NOMO-1 treated with DMSO at 0.1 percent for 48 hours (cell line): Measurements from ENCODE around the gene ANTXR2.
"Not testable (repeated sequence)": the region's sequence is repeated elsewhere in the genome, so short reads cannot be mapped to it uniquely, and the experiment has no call there.

Experiments
- DNase-seq: peaks from one replicate; lab custom pipeline; 2025; ENCODE audit not compliant: unreplicated experiment; lab: John Stamatoyannopoulos, UW

Gene ANTXR2

GRCh38 chr4:80072744-80073472, at the start of gene ANTXR2:
ANTXR2 (minus strand) TSS chr4:80073229; CDS start chr4:80072560, 669 bp downstream.
- peak; percentile 90 for DNase-seq

DNA sequence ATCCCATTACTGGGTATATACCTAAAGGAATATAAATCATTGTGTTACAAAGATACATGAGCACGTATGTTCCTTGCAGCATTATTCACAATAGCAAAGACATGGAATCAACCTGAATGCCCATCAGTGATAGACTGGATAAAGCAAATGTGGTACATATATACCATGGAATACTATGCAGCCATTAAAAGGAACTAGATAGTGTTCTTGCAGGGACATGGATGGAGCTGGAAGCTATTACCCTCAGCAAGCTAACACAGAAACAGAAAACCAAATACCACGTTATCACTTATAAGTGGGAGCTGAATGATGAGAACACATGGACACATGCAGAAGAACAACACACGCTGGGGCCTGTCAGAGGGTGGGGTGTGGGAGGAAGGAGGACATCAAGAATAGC, 48.8 kb upstream of the ANTXR2 start:
- not testable (repeated sequence) for DNase-seq

DNA sequence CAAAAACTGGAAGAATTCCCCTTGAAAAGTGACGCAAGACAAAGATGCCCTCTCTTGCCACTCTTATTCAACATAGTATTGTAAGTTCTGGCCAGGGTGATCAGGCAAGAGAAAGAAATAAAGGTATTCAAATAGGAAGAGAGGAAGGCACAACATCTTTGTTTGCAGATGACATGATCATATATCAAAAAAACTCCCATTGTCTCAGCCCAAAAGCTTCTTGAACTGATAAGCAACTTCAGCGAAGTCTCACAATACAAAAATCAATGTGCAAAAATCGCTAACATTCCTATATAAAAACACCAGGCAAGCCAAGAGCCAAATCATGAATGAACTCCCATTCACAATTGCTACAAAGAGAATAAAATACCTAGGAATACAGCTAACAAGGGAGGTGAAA, 46.6 kb upstream of the ANTXR2 start:
- DNase-seq, result not testable (repeated sequence)

GRCh38 chr4:80116516-80116915, 43.5 kb upstream of the ANTXR2 start:
- no peak for DNase-seq

GRCh38 chr4:80115368-80116181, 42.5 kb upstream of the ANTXR2 start:
- no peak for DNase-seq

DNA sequence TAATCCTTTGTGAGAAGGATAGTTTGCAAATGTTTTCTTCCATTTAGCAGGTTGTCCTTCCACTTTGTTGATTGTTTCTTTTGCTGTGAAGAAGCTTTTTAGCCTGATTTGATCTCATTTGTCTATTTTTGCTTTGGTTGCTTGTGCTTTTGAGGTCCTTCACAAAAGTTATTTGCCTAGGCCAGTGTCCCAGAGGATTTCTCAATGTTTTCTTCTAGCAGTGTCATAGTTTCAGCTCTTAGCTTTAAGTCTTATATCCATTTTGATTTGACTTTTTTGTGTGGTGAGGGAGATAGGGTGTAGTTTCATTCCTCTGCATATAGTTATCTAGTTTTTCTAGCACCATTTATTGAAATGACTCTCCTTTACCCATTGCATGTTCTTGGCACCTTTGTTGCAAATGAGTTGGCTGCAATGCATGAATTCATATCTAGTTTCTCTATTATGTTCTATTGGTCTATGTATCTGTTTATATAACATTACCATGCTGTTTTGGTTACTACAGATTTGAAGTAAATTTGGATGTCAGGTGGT, 41.8 kb upstream of the ANTXR2 start:
- no peak for DNase-seq

DNA sequence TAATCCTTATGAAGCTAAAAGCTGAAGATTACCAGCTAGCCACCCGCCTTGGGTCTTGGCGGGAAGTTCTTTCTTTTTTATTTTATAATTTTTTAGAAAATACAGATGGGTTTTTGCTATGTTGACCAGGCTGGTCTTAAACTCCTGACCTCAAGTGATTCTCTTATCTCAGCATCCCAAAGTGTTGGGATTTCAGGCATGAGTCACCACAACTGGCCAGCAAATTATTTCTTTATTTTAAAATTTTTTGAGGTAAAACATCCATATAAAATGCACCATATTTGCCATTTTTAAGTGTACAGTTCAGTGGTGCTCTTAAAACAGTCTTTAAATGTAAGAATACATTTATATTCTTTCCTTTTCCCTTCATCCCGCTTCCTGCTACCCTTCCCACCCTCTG, 40.6 kb upstream of the ANTXR2 start:
- DNase-seq, result no peak

DNA sequence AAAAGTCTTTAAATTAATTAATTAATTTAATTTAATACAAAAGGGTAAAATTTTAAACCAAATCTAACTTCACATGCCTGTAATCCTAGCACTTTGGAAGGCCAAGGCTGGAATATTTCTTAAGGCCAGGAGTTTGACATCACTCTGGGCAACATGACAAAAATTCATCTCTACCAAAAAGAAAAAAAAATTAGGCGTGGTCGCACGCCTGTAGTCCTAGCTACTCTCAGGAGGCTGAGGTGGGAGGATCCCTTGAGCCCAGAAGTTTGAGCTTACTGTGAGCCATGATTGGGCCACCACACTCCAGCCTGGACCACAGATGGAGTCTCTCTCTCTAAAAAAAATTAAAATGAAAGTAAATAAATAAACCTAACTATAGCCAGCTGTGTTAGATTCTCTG, 39.2 kb upstream of the ANTXR2 start:
- DNase-seq, result no peak

DNA sequence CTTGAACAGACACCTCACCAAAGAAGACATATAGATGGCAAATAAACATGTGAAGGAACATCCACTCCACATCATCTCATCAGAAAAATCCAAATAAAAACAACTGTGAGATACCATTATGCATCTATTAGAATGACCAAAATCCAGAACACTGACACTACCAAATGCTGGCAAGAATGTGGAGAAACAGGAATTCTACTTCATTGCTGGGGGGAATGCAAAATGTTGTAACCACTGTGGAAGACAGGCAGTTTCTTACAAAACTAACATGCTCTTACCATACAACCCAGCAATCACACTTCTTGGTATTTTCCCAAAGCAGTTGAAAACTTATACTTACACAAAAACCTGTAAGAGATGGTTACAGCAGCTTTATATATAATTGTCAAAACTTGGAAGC, 38.2 kb upstream of the ANTXR2 start:
- no peak for DNase-seq

DNA sequence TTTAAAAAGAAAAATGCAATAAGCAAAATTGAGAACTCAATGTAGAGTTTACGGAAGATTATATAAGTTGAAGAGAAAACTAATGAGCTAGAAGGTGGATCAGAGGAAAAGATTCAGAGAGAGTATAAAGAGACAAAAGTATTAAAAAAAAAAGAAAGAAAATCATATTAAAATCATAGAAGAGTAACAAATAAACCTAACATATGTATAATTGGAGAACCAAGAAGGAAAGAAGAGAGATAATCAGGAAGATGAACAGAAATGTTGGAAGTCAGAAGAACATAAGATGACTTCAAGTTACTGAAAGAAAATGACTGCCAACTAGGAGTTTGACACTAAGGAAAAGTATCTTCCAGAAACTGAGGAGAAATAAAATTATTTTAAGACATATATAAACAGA, 34.3 kb upstream of the ANTXR2 start:
- peak; percentile 12 for DNase-seq

GRCh38 chr4:80104927-80105326, 31.9 kb upstream of the ANTXR2 start:
- DNase-seq, result no peak

- DNase-seq, result peak; percentile 62
These were observed 30.6 kb upstream of the ANTXR2 start for GRCh38 chr4:80103629-80104028.

DNA sequence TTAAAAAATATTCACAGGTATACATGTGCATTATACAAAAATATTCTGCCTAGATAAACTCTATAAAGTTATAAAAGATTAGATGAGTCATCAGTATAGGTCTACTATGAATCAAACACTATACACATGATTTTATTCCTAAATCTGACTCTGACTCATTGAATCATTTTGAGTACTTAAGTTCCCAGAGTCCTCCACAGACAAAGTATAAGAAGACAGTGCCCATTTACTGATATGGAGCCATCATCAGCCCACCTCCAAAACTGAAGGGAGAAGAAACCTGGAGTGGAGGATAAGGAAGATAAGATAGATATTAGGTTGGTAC, 28.7 kb upstream of the ANTXR2 start:
- DNase-seq, result no peak

DNA sequence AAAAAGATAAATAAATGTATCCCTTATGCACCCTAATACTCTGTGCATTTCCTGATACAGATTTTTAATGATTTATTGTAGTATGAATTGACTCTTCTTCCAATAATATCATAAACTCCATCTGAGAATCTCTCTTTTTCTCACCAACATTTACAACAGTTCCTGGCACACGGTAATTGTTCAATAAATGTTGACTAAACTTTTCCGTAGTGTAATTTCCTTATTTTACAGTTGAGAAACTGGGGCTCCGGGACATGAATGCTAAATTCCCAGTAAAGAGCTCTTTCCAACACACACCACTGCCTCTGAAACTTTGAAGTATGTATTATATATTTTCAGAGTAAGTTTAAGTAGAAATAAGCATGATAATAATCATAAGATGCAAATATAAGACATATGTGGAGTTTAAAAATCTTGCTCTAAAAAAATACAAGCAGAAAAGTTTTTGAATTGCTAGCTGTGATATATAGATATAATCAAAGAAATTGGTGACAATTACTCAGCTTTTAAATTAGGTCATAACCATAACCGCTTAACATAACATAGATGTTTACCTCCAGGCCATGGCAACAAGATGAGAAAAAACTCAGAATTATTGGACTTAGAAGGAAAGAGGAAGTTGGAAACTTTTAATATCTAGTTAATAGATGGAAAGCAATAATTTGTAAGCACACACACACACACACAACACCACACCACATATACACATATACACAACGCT, 28.2 kb upstream of the ANTXR2 start:
- peak; percentile 32 for DNase-seq

DNA sequence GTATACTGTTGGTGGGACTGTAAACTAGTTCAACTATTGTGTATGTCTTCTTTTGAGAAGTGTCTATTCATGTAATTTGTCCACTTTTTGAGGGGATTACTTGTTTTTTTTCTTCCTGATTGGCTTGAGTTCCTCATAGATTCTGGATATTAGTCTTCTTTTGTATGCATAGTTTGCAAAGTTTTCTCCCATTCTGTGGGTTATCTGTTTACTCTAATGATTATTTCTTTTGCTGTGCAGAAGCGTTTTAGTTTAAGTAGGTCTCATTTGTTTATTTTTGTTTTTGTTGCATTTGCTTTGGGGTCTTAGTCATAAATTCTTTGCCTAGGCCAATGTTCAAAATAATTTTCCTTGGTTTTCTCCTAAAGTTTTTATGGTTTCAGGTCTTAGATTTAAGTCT, 26.6 kb upstream of the ANTXR2 start:
- DNase-seq, result no peak

DNA sequence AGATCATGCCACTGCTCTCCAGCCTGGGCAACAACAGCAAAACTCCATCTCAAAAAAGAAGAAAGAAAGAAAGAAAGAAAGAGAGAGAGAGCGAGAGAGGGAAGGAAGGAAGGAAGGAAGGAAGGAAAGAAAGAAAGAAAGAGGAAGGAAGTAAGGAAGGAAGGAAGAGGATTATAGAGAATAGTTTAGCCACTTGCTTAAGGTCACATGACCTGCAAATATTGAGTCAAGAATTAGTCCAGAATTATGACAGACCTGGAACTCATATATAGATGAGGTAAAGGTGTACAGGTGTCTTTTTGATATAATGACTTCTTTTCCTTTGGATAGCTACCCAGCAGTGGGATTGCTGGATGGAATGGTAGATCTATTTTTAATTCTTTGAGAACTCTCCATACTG, 25.6 kb upstream of the ANTXR2 start:
- DNase-seq, result no peak

DNA sequence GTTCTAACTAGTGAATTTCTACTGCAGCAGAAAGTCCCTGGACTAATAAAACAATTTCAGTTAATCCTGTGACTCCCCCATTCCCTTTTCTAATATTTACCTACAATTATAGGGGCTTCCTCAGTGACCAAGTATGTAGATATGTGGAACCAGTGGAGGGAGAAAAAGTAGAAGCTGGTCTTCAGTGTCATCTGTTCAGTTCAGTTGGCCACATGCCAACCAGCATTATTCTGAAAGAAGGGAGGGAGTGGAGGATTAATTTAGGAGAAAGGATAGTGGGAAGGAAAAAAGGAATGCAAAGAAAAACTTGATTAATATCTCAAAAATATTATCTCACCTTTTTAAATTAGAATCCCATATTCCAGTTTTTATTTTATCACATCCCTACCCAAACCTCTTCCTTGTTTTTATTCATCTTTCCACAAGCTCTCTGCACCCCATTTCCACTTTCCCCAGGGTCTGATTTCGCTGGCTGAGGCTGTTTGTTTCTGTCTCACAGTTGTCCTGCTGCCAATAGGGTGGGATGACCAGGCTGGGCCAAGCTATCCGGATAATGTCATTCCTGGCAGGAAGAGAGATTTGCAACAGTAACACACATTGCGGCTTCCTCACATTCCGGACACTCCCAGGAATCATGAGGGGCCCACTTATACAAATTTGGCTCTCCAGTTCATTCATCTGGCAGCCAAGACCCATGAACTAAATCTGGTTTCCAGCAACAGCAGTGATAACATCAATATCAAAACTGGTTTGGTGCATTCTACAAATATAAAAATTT, 24.6 kb upstream of the ANTXR2 start:
- no peak for DNase-seq

DNA sequence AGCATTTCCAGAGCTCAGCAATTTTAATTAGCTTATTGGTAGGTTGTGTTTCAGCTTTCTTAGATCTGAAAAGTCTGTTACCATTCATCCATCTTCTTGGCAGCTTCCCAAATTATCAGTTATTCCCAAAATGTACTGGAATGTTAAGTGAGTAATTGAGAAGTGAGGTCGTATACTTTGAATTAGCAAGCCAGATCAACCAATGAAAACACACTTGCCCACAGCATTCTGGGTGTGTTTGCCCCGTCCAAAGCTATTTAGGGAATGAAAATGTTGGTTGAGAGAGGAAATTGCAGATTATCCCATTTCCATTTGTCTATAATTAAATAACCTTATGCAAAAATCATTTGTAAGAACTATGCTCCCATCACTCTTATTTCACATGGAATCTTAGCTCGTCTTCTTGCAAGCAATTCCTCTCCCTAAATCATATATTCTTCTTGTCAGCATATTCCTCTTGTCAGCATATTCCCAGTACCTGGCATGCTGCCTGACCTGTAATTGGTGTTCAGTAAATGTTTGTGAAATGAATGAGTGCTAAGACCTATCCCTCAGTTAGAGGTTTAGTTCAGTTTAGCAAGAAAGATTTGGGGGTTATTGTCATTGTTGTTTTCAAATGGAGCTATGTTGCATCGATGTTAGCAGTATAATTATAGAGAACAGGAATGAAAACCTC, 23.3 kb upstream of the ANTXR2 start:
- DNase-seq, result no peak

GRCh38 chr4:80094191-80094590, 21.2 kb upstream of the ANTXR2 start:
- no peak for DNase-seq

- DNase-seq, result no peak
These were observed 20.5 kb upstream of the ANTXR2 start for GRCh38 chr4:80093563-80093962.
